ENCODE results near the gene PHF14.
A peak's percentile ranks its signal among the peaks of the same experiment; 100 is the strongest.

The PHF14 gene

GRCh38 chr7:11120068-11120664 lies 146.5 kb downstream of the PHF14 start:
- H3K27me3 ChIP-seq (replicated peaks; ENCODE audit: control insufficient read depth, insufficient read depth, low read length), result no peaks in the 10 kb centered on the region
- DNase-seq (ENCODE audit: low read depth), result no peak
- no peaks in the 10 kb centered on the region for H3K9me3 ChIP-seq (ENCODE audit: control insufficient read depth, low read length)
- H3K9ac ChIP-seq (ENCODE audit: low read length), result no peak overlapping the region
- H3K36me3 ChIP-seq (ENCODE audit: control insufficient read depth, insufficient read depth, low read length, severe bottlenecking), result peaks cover 17% of the 10 kb centered on the region
- H3K4me3 ChIP-seq (ENCODE audit: low read length), result no peak overlapping the region
- no peaks in the 10 kb centered on the region for H3K4me1 ChIP-seq (ENCODE audit: control insufficient read depth, insufficient read depth, low read length)

DNA sequence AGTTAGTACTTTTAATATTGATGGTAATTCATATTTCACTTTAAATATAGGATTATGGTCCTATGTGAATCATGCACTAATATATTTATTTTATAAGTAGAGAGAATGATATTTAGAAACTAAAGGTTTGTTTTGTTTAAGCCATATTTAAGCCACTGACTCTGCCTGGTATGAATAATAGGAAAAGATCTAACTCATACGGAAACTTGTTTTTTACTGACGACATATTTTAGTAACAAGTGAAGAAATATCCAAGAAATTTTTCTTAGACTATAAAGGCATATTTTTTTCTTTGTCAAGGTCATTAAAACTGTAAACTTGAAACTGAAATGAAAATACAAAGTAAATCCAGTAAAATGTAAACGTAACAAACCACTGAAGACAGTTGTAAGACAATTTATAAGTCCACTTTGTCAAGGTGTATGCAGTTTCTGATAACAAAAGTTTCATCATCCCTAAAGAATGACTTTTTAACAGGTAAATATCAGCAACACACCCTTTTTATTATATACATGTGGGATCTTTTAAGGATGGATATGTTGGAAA lies 147.1 kb downstream of the PHF14 start:
- Histone ChIP-seq H3K27me3 (replicated peaks; ENCODE audit: control insufficient read depth, insufficient read depth, low read length) (no peaks in the 10 kb centered on the region), H3K9me3 (ENCODE audit: control insufficient read depth, low read length) (no peaks in the 10 kb centered on the region), H3K4me3 (ENCODE audit: low read length) (no peak overlapping the region), H3K4me1 (ENCODE audit: control insufficient read depth, insufficient read depth, low read length) (no peaks in the 10 kb centered on the region), H3K9ac (ENCODE audit: low read length) (no peak overlapping the region), H3K36me3 (ENCODE audit: control insufficient read depth, insufficient read depth, low read length, severe bottlenecking) (peaks cover 17% of the 10 kb centered on the region)
- no peak for DNase-seq (ENCODE audit: low read depth)

DNA sequence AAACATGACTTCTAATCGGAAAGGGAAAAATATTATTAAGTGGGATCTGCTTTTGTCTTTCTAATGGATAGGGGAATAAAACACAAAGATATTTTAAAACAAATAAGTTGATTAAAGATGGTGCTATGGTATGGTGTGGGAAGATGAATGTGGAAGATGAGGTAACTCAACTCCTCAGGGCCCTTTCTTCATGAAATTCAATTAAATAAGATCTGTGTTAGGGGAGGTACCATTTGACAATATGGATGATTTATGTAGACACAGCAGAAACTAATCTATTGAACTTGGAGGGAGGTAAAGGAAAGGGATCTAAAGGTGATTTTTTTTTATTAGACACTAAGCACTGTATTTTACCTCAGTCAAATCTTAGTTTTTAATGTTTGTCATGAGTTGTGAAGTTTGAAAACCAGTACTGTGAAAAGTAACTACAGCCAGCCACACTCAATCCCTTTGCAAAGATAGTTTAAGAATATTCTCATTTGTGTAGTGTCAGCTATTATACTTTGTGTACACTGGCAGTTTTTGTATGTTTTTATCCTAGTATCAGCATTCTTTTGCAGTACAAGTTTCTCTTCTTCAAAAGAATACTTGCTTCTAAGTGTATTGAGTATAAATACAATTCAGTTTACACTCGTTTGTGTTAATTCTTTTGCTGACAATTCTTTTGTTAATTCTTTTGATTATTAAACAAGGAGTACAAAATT lies 151.3 kb downstream of the PHF14 start:
- Histone ChIP-seq H3K36me3 (ENCODE audit: control insufficient read depth, insufficient read depth, low read length, severe bottlenecking) (peaks cover 5% of the 10 kb centered on the region), H3K9me3 (ENCODE audit: control insufficient read depth, low read length) (no peaks in the 10 kb centered on the region), H3K4me3 (ENCODE audit: low read length) (no peak overlapping the region), H3K9ac (ENCODE audit: low read length) (no peak overlapping the region), H3K27me3 (replicated peaks; ENCODE audit: control insufficient read depth, insufficient read depth, low read length) (no peaks in the 10 kb centered on the region), H3K4me1 (ENCODE audit: control insufficient read depth, insufficient read depth, low read length) (peaks cover 8% of the 10 kb centered on the region)
- no peak for DNase-seq (ENCODE audit: low read depth)

DNA sequence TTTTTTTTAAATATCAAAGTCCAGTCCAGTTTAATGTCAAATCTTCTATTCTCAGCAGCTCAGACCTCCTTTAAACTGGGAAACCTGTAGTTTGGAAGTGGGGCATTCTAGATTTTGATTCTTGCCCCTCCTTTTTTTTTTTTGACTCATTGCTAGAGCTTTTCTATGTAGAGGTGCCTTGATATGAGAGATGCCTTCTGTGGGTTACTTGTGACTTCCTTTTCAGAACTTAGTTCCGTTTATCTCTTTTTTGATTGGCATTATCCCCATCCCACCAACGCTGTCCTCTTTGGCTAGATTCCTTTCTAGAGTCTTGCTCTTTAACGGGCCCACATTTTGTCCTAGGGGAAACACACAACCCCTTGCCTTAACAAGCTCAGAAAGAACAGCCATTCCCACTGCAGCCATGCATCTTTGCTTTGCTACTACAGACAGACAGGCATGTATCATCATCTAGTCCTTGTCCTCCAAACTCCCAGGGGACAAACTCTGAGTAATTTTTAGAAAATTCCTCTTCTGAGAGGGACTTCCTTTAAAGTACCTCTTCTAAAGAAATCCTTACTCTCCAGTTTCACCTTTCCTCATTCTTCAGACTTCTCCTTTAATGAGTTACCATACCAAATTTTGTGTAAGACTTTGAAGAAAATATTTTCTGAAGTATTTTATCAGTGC lies 153.6 kb downstream of the PHF14 start:
- no peak for DNase-seq (ENCODE audit: low read depth)
- peaks cover 6% of the 10 kb centered on the region for H3K36me3 ChIP-seq (ENCODE audit: control insufficient read depth, insufficient read depth, low read length, severe bottlenecking)
- peaks cover 8% of the 10 kb centered on the region for H3K4me1 ChIP-seq (ENCODE audit: control insufficient read depth, insufficient read depth, low read length)
- H3K9me3 ChIP-seq (ENCODE audit: control insufficient read depth, low read length), result no peaks in the 10 kb centered on the region
- H3K27me3 ChIP-seq (replicated peaks; ENCODE audit: control insufficient read depth, insufficient read depth, low read length), result no peaks in the 10 kb centered on the region
- H3K4me3 ChIP-seq (ENCODE audit: low read length), result no peak overlapping the region
- H3K9ac ChIP-seq (ENCODE audit: low read length), result no peak overlapping the region

GRCh38 chr7:11127988-11128387 lies 154.3 kb downstream of the PHF14 start:
- H3K9me3 ChIP-seq (ENCODE audit: control insufficient read depth, low read length), result no peaks in the 10 kb centered on the region
- H3K36me3 ChIP-seq (ENCODE audit: control insufficient read depth, insufficient read depth, low read length, severe bottlenecking), result peaks cover 6% of the 10 kb centered on the region
- no peak overlapping the region for H3K4me3 ChIP-seq (ENCODE audit: low read length)
- no peaks in the 10 kb centered on the region for H3K27me3 ChIP-seq (replicated peaks; ENCODE audit: control insufficient read depth, insufficient read depth, low read length)
- peaks cover 8% of the 10 kb centered on the region for H3K4me1 ChIP-seq (ENCODE audit: control insufficient read depth, insufficient read depth, low read length)
- no peak overlapping the region for H3K9ac ChIP-seq (ENCODE audit: low read length)
- peak; percentile 5 for DNase-seq (ENCODE audit: low read depth)

DNA sequence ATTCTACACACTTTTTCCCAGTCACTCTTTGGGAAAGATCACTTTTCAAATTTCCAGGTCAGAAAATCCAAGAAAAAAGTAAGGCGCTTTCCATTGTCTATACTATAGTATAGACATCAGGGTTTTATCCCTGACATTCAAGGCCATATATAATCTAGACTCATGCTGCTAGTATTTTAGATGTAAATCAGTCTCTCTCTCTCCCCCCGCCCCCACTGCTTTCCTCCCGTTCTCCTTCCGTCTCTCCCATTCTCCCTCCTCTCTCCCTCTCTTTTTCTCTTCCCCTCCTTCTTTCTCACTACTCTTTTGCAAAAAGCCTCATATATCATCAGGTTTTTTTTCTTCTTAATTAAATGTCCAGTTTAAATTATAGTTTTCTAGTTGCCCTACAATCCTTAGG lies 154.8 kb downstream of the PHF14 start:
- H3K4me3 ChIP-seq (ENCODE audit: low read length), result no peak overlapping the region
- no peak for DNase-seq (ENCODE audit: low read depth)

DNA sequence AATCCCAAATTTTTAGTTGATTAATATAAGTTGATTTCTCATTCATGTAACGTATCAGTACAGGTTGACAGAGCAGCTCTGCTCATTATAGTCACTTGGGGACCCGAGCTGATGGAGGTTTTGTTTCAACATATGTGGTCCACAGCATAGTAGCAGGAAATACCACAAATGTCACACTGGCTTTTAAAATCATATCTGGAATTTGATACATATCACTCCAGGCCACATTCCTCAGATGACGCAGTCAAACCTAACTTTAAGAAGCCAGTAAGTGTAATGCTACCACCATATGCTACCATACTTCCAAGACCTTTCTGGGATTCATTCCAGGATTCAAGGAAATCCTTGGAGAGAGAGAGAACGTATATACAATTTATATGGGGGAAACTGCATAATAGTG lies 156.3 kb downstream of the PHF14 start:
- peak; percentile 70 for DNase-seq (ENCODE audit: low read depth)
- Histone ChIP-seq H3K9ac (ENCODE audit: low read length) (no peak overlapping the region), H3K4me1 (ENCODE audit: control insufficient read depth, insufficient read depth, low read length) (peaks cover 8% of the 10 kb centered on the region), H3K27me3 (replicated peaks; ENCODE audit: control insufficient read depth, insufficient read depth, low read length) (no peaks in the 10 kb centered on the region), H3K9me3 (ENCODE audit: control insufficient read depth, low read length) (no peaks in the 10 kb centered on the region), H3K4me3 (ENCODE audit: low read length) (no peak overlapping the region), H3K36me3 (ENCODE audit: control insufficient read depth, insufficient read depth, low read length, severe bottlenecking) (peaks cover 10% of the 10 kb centered on the region)

More for the DNA sequence above, 154.8 kb downstream of the PHF14 start:
- peaks cover 8% of the 10 kb centered on the region for H3K4me1 ChIP-seq (ENCODE audit: control insufficient read depth, insufficient read depth, low read length)
- no peak overlapping the region for H3K9ac ChIP-seq (ENCODE audit: low read length)
- H3K36me3 ChIP-seq (ENCODE audit: control insufficient read depth, insufficient read depth, low read length, severe bottlenecking), result peaks cover 6% of the 10 kb centered on the region
- H3K27me3 ChIP-seq (replicated peaks; ENCODE audit: control insufficient read depth, insufficient read depth, low read length), result no peaks in the 10 kb centered on the region
- no peaks in the 10 kb centered on the region for H3K9me3 ChIP-seq (ENCODE audit: control insufficient read depth, low read length)

DNA sequence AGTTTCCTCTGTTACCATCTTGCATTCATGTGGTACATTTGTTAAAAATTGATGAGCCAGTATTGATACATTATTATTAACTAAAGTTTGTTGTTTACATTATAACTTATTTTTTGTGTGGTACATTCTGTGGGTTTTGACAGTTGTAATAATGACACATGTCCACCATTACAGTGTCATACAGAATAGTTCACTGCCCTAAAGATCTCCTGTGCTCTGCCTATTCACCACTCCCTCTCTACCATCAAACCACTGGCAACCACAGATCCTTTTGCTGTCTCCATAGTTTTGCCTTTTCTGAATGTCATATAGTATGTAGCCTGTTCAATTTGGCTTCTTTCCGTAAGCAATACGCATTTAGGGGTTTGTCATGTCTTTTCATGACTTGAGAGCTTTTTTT lies 156.9 kb downstream of the PHF14 start:
- H3K27me3 ChIP-seq (replicated peaks; ENCODE audit: control insufficient read depth, insufficient read depth, low read length), result no peaks in the 10 kb centered on the region
- no peak overlapping the region for H3K4me3 ChIP-seq (ENCODE audit: low read length)
- H3K36me3 ChIP-seq (ENCODE audit: control insufficient read depth, insufficient read depth, low read length, severe bottlenecking), result peaks cover 10% of the 10 kb centered on the region
- H3K4me1 ChIP-seq (ENCODE audit: control insufficient read depth, insufficient read depth, low read length), result peaks cover 8% of the 10 kb centered on the region
- no peak for DNase-seq (ENCODE audit: low read depth)
- no peak overlapping the region for H3K9ac ChIP-seq (ENCODE audit: low read length)
- H3K9me3 ChIP-seq (ENCODE audit: control insufficient read depth, low read length), result no peaks in the 10 kb centered on the region

DNA sequence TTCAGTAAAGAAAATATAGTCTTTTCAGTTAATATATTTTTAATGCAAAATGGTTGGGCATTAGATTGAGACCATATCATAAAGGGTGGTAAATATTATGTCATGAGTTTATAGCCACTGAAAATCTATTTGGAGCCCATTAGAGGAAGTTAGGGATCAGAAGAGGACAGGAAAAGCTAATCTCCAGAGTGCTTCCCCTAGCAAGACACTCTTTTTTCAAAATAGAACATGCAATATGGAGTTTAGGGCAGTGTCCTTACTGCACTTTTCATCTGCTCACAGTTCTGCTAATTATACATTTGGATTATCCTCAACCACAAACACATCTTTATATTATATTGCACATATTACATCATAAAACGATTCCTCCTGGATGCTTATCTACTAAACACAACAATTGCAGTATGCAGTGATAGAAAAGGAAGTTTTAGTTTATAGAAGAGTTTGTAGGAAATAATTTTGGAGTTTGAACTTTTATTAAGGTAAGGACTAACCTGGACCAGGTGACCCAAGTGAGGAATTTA lies 159.8 kb downstream of the PHF14 start:
- Histone ChIP-seq H3K9me3 (ENCODE audit: control insufficient read depth, low read length) (no peaks in the 10 kb centered on the region), H3K27me3 (replicated peaks; ENCODE audit: control insufficient read depth, insufficient read depth, low read length) (no peaks in the 10 kb centered on the region), H3K9ac (ENCODE audit: low read length) (no peak overlapping the region), H3K36me3 (ENCODE audit: control insufficient read depth, insufficient read depth, low read length, severe bottlenecking) (peaks cover 10% of the 10 kb centered on the region), H3K4me1 (ENCODE audit: control insufficient read depth, insufficient read depth, low read length) (peaks cover 3% of the 10 kb centered on the region), H3K4me3 (ENCODE audit: low read length) (no peak overlapping the region)
- DNase-seq (ENCODE audit: low read depth), result no peak

DNA sequence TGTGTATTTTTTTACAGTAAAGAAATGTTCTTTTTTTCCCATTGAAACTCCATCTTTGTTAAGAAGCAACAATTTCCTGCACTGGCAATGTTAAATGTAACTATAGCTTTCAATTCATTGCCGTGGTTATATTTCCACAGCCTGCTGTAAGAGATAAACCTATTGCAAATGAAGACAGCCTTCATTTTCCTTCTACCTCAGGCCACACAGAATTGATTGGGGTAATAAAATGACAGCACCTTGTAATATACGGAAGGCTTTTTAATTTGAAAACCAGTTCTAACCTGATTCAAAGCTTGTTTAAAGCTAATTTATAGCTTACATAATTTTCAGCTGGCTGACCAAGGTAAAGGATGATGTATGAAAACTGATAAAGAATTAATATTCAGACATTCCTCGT lies 161.9 kb downstream of the PHF14 start:
- Histone ChIP-seq H3K36me3 (ENCODE audit: control insufficient read depth, insufficient read depth, low read length, severe bottlenecking) (peaks cover 10% of the 10 kb centered on the region), H3K4me3 (ENCODE audit: low read length) (no peak overlapping the region), H3K9me3 (ENCODE audit: control insufficient read depth, low read length) (no peaks in the 10 kb centered on the region), H3K27me3 (replicated peaks; ENCODE audit: control insufficient read depth, insufficient read depth, low read length) (no peaks in the 10 kb centered on the region), H3K4me1 (ENCODE audit: control insufficient read depth, insufficient read depth, low read length) (no peaks in the 10 kb centered on the region), H3K9ac (ENCODE audit: low read length) (no peak overlapping the region)
- no peak for DNase-seq (ENCODE audit: low read depth)

- Histone ChIP-seq H3K4me3 (ENCODE audit: low read length) (no peak overlapping the region), H3K4me1 (ENCODE audit: control insufficient read depth, insufficient read depth, low read length) (no peaks in the 10 kb centered on the region), H3K9me3 (ENCODE audit: control insufficient read depth, low read length) (no peaks in the 10 kb centered on the region), H3K27me3 (replicated peaks; ENCODE audit: control insufficient read depth, insufficient read depth, low read length) (no peaks in the 10 kb centered on the region), H3K36me3 (ENCODE audit: control insufficient read depth, insufficient read depth, low read length, severe bottlenecking) (peaks cover 7% of the 10 kb centered on the region), H3K9ac (ENCODE audit: low read length) (no peak overlapping the region)
- DNase-seq (ENCODE audit: low read depth), result no peak
Observed at GRCh38 chr7:11141541-11141940, 167.9 kb downstream of the PHF14 start.

Measured in adipocyte (in vitro differentiated cells).